HG03565 (cell line): ENCODE measurements around the gene PI16.

ENCODE experiments used
- ATAC-seq: cut with Tn5 transposase; IDR thresholded peaks from one replicate; pipeline ENCODE4 v1.9.1; 2021; ENCODE audit warnings: mild to moderate bottlenecking, moderate library complexity; ENCODE audit not compliant: unreplicated experiment

Gene PI16

GRCh38 chr6:36955136-36955535 is 598 bp downstream of the PI16 start:
- ATAC-seq, result no peak

GRCh38 chr6:36955671-36956445 is 1.3 kb downstream of the PI16 start:
- no peak for ATAC-seq

DNA sequence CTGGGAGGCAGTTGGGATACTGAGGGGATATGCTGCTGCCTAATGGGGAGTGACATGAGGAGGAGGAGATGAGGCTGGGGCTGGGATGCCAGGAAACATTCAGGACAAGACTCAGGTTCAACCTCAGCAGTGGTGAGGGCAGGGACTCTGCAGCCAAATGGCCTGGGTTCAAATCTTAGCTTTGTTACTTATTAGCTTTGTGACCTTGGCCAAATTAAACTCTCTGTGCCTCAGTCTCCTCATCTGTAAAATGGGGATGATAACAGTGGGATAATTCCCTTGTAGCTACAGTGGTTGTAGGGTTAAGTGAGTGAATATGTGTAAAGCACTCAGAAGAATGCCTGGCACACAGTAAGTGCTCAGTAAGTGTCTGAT is 1.9 kb downstream of the PI16 start:
- no peak for ATAC-seq

DNA sequence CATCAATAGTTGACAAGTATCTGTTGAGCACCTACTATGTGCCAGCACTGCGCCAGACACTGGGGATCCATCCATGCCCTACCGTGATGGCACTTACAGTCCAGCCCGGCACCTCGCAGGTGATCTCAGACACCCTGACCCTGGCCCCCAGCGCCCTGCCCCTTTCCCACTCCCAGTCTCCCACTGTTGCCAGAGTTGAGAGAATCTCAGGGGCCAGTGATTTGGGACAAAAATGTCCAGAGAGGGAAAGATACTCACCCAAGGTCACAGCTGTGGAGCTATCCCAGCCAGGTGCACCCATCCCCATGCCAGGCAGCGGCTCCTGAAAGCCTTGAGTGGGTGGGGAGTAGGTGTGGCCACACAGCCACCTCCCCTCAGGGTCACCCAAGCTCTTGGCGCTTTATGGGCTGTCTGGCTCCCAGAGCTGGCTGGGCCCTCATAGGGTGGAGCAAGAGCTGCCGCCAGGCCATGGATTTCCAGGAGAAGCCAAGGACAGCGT is 3.3 kb downstream of the PI16 start:
- ATAC-seq, result no peak

DNA sequence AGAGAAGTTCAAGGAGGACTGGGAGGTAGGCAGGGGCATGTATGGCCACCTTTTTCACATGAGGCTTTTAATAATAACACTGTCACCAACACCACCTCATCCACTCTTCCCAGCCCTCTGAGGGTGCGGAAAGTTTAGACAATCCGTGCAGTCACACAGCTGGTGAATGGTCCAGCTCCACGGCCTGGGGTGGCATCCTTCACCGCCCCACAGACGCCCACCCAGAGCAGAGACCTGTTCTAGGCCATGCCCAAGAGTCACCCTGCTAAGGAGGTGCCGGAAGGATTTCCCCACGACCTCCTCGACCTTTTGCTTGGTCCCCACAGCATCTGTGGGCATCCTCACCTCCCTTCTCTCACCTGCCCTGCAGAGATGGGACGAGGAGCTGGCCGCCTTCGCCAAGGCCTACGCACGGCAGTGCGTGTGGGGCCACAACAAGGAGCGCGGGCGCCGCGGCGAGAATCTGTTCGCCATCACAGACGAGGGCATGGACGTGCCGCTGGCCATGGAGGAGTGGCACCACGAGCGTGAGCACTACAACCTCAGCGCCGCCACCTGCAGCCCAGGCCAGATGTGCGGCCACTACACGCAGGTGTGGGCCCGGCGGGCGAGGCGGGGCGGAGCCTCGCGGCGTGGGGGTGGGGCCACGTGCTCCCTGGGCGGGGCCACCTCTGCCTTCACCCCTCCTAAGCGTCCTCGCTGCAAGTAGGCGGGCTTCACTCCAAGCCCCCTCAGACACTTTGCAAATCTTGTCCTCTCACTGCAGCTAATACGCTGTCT is 4.4 kb downstream of the PI16 start:
- no peak for ATAC-seq

- no peak for ATAC-seq
Observed at GRCh38 chr6:36959555-36960250, 5.2 kb downstream of the PI16 start.

GRCh38 chr6:36961441-36962435 is 7.2 kb downstream of the PI16 start:
- ATAC-seq, result no peak

DNA sequence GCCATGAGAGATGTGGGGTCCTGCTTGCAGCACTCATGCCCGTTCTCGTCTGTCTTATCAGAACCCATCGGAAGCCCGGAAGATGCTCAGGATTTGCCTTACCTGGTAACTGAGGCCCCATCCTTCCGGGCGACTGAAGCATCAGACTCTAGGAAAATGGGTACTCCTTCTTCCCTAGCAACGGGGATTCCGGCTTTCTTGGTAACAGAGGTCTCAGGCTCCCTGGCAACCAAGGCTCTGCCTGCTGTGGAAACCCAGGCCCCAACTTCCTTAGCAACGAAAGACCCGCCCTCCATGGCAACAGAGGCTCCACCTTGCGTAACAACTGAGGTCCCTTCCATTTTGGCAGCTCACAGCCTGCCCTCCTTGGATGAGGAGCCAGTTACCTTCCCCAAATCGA is 8.3 kb downstream of the PI16 start:
- no peak for ATAC-seq

- ATAC-seq, result no peak
Observed at GRCh38 chr6:36963451-36964290, 9.1 kb downstream of the PI16 start.

DNA sequence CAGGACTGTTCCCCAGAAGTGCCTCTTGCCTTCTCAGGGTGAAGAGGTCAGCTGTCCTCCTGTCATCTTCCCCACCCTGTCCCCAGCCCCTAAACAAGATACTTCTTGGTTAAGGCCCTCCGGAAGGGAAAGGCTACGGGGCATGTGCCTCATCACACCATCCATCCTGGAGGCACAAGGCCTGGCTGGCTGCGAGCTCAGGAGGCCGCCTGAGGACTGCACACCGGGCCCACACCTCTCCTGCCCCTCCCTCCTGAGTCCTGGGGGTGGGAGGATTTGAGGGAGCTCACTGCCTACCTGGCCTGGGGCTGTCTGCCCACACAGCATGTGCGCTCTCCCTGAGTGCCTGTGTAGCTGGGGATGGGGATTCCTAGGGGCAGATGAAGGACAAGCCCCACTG is 9.8 kb downstream of the PI16 start:
- ATAC-seq, result no peak

GRCh38 chr6:36964908-36965307 is 10.4 kb downstream of the PI16 start:
- ATAC-seq, result no peak

GRCh38 chr6:36967301-36967700 is 12.8 kb downstream of the PI16 start:
- ATAC-seq, result no peak

GRCh38 chr6:36967757-36968156 is 13.2 kb downstream of the PI16 start:
- no peak for ATAC-seq

DNA sequence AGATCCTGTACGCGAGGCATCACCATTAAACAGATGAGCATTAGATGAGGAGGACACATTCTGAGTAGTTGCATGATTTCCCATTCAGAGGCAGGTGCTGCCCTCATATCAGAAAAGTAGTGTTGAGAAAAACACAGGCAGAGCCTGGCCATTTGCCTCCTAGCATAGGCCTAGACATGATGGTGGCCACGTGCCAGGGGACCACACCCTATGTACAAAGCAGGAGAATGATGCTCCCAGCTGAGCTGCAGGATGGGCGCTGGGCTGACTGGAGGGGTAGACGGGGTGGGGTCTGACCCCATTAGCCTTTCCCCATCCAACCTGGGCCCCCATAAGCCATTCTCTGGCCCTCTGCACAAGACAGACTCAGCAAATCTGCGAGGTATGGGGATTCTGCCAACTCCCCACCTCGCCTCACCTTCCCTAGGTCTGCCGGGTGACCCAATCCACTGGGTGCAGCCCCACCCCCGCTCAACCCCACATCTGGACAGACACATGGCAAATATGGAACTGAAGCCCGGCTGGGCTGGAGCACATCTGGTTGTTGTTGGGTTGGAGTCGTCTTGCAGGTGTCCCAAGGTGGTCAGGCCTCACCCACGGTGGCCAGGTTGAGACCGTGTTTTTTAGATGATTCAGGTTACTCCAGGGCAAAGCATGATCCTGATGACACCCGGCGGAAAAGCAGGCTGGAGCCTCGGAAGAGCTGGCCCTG is 13.9 kb downstream of the PI16 start:
- ATAC-seq, result no peak

- no peak for ATAC-seq
Observed at GRCh38 chr6:36969240-36969691, 14.7 kb downstream of the PI16 start.

DNA sequence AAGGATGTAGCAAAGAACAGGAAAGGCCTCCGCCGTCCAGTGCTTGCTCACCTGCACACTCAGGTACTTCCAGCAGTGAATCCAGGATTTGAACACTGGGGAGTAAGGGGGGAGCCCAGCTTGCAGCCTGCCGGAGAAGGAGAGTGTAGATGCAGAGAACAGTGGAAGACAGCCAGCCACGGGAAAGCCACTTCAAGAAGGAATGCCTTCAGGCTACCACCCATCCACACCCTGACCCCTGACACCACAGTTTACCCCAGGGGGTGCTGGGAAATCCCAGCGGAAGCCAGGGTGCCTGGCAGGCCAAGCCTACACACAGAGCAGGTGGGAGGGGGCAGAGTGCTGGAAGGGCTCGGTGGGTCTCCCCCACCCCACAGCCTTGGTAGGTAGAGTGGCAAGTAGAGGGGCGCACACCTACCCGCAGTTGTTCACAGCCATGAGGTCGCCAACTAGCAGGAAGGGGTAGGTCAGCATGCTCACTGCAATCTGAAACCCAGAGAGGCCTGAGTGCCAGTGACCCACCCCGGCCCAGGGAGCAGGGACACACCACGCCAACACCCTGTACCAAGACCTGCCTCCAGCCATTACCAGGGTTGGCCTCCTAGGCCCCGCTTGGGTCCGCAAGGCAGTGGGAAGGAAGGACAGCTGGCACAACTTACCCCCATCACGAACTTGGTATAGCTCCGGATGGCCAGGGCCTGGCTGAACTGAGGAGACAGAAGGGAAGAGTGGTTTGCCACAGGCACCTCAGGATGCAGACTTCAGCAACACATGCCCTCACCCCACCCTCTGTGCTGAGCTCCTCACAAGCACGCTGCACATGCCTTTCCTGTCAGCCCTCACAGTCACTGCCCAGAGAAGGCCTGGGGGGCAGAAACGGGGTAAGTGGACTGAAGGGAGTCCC is 15.7 kb downstream of the PI16 start:
- ATAC-seq, result no peak

GRCh38 chr6:36970892-36971842 is 16.6 kb downstream of the PI16 start:
- ATAC-seq, result no peak
